ENCODE measurements around the gene KDM1A.

- TF ChIP-seq CTCF (IDR thresholded peaks at IDR 0.05; ENCODE audit: low read length) (no peak), EZH2phosphoT487 (IDR thresholded peaks at IDR 0.05; ENCODE audit: low read length) (no peak), EZH2 (optimal IDR thresholded peaks at IDR 0.05; ENCODE audit: low read depth, low read length) (no peak)
Observed at GRCh38 chr1:23004112-23004511, 15.2 kb upstream of the KDM1A start.

Measured in MM.1S (cell line).